ENCODE measurements around the gene POR.
"Not testable (repeated sequence)": the region's sequence is repeated elsewhere in the genome, so short reads cannot be mapped to it uniquely, and the experiment has no call there.

POR gene

GRCh38 chr7:75993689-75994387 lies 78.9 kb downstream of the POR start:
- DNase-seq, result no peak

GRCh38 chr7:75994388-75995051 lies 79.6 kb downstream of the POR start, which contains the start of gene TMEM120A:
TSS of gene TMEM120A (minus strand) at chr7:75994595. CDS start at chr7:75994570, 25 bp downstream.
- DNase-seq, result peak; percentile 92

- DNase-seq, result no peak
Measured at GRCh38 chr7:75995052-75995471, 80.1 kb downstream of the POR start.

GRCh38 chr7:75995996-75996395 lies 81.0 kb downstream of the POR start:
- no peak for DNase-seq

GRCh38 chr7:75996476-75996875 lies 81.5 kb downstream of the POR start:
- DNase-seq, result no peak

- DNase-seq, result no peak
Measured at GRCh38 chr7:75998038-75998437, 83.1 kb downstream of the POR start.

GRCh38 chr7:76000566-76000965 lies 85.6 kb downstream of the POR start:
- DNase-seq, result no peak

GRCh38 chr7:76002139-76002538 lies 87.2 kb downstream of the POR start:
- no peak for DNase-seq

- no peak for DNase-seq
Measured at GRCh38 chr7:76002822-76003221, 87.9 kb downstream of the POR start.

- no peak for DNase-seq
Measured at GRCh38 chr7:76003351-76003750, 88.4 kb downstream of the POR start.

- DNase-seq, result not testable (repeated sequence)
Measured at GRCh38 chr7:76005004-76005403, 90.0 kb downstream of the POR start.

GRCh38 chr7:76008156-76008687 lies 93.3 kb downstream of the POR start:
- DNase-seq, result no peak

GRCh38 chr7:76009672-76010600 lies 95.0 kb downstream of the POR start:
- no peak for DNase-seq

GRCh38 chr7:76011442-76011861 lies 96.5 kb downstream of the POR start:
- DNase-seq, result no peak

- no peak for DNase-seq
Measured at GRCh38 chr7:76016191-76016947, 101.4 kb downstream of the POR start.

- not testable (repeated sequence) for DNase-seq
Measured at GRCh38 chr7:76018520-76018919, 103.6 kb downstream of the POR start.

GRCh38 chr7:76020031-76020714 lies 105.2 kb downstream of the POR start:
- DNase-seq, result no peak

- no peak for DNase-seq
Measured at GRCh38 chr7:76022026-76022780, 107.2 kb downstream of the POR start.

- no peak for DNase-seq
Measured at GRCh38 chr7:76023002-76023401, 108.0 kb downstream of the POR start.

GRCh38 chr7:76029682-76030081 lies 114.7 kb downstream of the POR start:
- not testable (repeated sequence) for DNase-seq

- no peak for DNase-seq
Measured at GRCh38 chr7:76031964-76032363, 117.0 kb downstream of the POR start.

Data from activated gamma-delta T cell (primary cell).